Neural cell (in vitro differentiated cells): ENCODE results near the gene KIRREL3. TPM values are rescaled to one million over a fixed set of nuclear protein-coding genes. Genes with fewer than 3 reads are reported as not detected.

Experiments used
- H2AFZ ChIP-seq: fragments of 200-600, 300-800 bp; sonication (generic), shearing (Covaris generic); 2 replicates; pipeline ENCODE4 v1.6.0; 2014; ENCODE audit warnings: low read depth, mild to moderate bottlenecking, antibody characterized with exemption, low read length, moderate library complexity
- H3F3A ChIP-seq: fragments of 200-600 bp; shearing (Covaris generic); 2 replicates; pipeline ENCODE4 v1.6.1; 2016; ENCODE audit warnings: mild to moderate bottlenecking, moderate library complexity, mixed read lengths, antibody characterized with exemption, low read length; ENCODE audit not compliant: insufficient read depth, poor library complexity, severe bottlenecking
- H3K27ac ChIP-seq: fragments of 200-600, 300-800 bp; sonication (generic), shearing (Covaris generic); 2 replicates; pipeline ENCODE4 v1.5.1; 2014; ENCODE audit warnings: mild to moderate bottlenecking, low read length, moderate library complexity
- H3K27me3 ChIP-seq: fragments of 300-800, 200-600 bp; sonication (generic), shearing (Covaris generic); 2 replicates; pipeline ENCODE4 v1.6.0; 2014; ENCODE audit warnings: mild to moderate bottlenecking, low read depth, low read length, moderate library complexity; ENCODE audit not compliant: insufficient read depth
- H3K36me3 ChIP-seq: fragments of 300-800, 200-600 bp; sonication (generic), shearing (Covaris generic); 2 replicates; pipeline ENCODE4 v1.5.1; 2014; ENCODE audit warnings: mild to moderate bottlenecking, antibody characterized with exemption, low read length, moderate library complexity; ENCODE audit not compliant: insufficient read depth
- H3K4me2 ChIP-seq: fragments of 300-800, 200-600 bp; sonication (generic), shearing (Covaris generic); 2 replicates; pipeline ENCODE4 v1.6.0; 2014; ENCODE audit warnings: mild to moderate bottlenecking, low read length
- H3K4me3 ChIP-seq: fragments of 300-800, 200-600 bp; sonication (generic), shearing (Covaris generic); 2 replicates; pipeline ENCODE4 v1.5.1; 2014; ENCODE audit warnings: mild to moderate bottlenecking, low read length, moderate library complexity
- H3K79me2 ChIP-seq: fragments of 200-600 bp; shearing (Covaris generic); replicated peaks from 2 replicates; pipeline ENCODE4 v1.6.0; 2014; ENCODE audit warnings: mild to moderate bottlenecking, low read length, moderate library complexity; ENCODE audit not compliant: insufficient read depth
- H3K9ac ChIP-seq: fragments of 300-800, 200-600 bp; sonication (generic), shearing (Covaris generic); 2 replicates; pipeline ENCODE4 v1.6.1; 2016; ENCODE audit warnings: mild to moderate bottlenecking, low read length, mixed read lengths
- H3K9me2 ChIP-seq: fragments of 200-600 bp; shearing (Covaris generic); 2 replicates; pipeline ENCODE4 v1.6.1; 2016; ENCODE audit warnings: mild to moderate bottlenecking, low read length, mixed read lengths; ENCODE audit not compliant: insufficient read depth
- H3K9me3 ChIP-seq: fragments of 200-600, 300-800 bp; sonication (generic), shearing (Covaris generic); 2 replicates; pipeline ENCODE4 v1.6.1; 2016; ENCODE audit warnings: mild to moderate bottlenecking, mixed run types, low read length, moderate library complexity, mixed read lengths
- H4K20me1 ChIP-seq: fragments of 200-600 bp; shearing (Covaris generic); 2 replicates; pipeline ENCODE4 v1.6.1; 2016; ENCODE audit warnings: mild to moderate bottlenecking, mixed run types; ENCODE audit not compliant: insufficient read depth
- EP300 ChIP-seq: fragments of 450-650 bp; conservative IDR thresholded peaks from 2 replicates; pipeline ENCODE4 v1.6.1; 2014; ENCODE audit warnings: antibody characterized with exemption, mild to moderate bottlenecking, moderate library complexity; ENCODE audit not compliant: poor library complexity, severe bottlenecking
- EZH2 ChIP-seq: fragments of 200-600, 300-800 bp; shearing (Covaris generic), sonication (generic); IDR thresholded peaks from 2 replicates; pipeline ENCODE4 v1.6.1; 2014; ENCODE audit warnings: antibody characterized with exemption, low read length, borderline replicate concordance, mild to moderate bottlenecking; ENCODE audit not compliant: insufficient read depth, poor library complexity, severe bottlenecking
- MXI1 ChIP-seq: fragments of 450-650 bp; conservative IDR thresholded peaks from 2 replicates; pipeline ENCODE4 v1.6.1; 2014; ENCODE audit warnings: antibody characterized with exemption, mild to moderate bottlenecking; ENCODE audit not compliant: poor library complexity, severe bottlenecking
- POLR2AphosphoS5 ChIP-seq: IDR thresholded peaks from 2 replicates; pipeline ENCODE4 v1.6.1; 2012
- RAD21 ChIP-seq: fragments of 450-650 bp; conservative IDR thresholded peaks from 2 replicates; pipeline ENCODE4 v1.6.1; 2014; ENCODE audit warnings: antibody characterized with exemption, mild to moderate bottlenecking, moderate library complexity
- SMC3 ChIP-seq: fragments of 450-650 bp; conservative IDR thresholded peaks from 2 replicates; pipeline ENCODE4 v1.6.1; 2014; ENCODE audit warnings: antibody characterized with exemption, mild to moderate bottlenecking, moderate library complexity; ENCODE audit not compliant: poor library complexity
- TAF1 ChIP-seq: IDR thresholded peaks from 2 replicates; pipeline ENCODE4 v1.6.1; 2012; ENCODE audit warnings: low read depth
- polyA plus RNA-seq: library from polyadenylated mRNA; depleted of rRNA; stranded (reverse); fragments of >200 nt; gene quantifications from 2 replicates; pipeline ENCODE4 v1.2.3, GENCODE V29; 2014
- TF ChIP-seq, protein P1 (sequence below): fragments of 450-650 bp; IDR thresholded peaks from 2 replicates; pipeline ENCODE4 v1.5.1; 2014; ENCODE audit warnings: antibody characterized with exemption, mild to moderate bottlenecking, moderate library complexity; ENCODE audit not compliant: poor library complexity, severe bottlenecking
- TF ChIP-seq, protein P2 (sequence below): IDR thresholded peaks from 2 replicates; pipeline ENCODE4 v1.6.1; 2012; ENCODE audit warnings: borderline replicate concordance

The KIRREL3 gene
- polyA plus RNA-seq, 1 donor from 2014 or later, result 23.8 TPM

DNA sequence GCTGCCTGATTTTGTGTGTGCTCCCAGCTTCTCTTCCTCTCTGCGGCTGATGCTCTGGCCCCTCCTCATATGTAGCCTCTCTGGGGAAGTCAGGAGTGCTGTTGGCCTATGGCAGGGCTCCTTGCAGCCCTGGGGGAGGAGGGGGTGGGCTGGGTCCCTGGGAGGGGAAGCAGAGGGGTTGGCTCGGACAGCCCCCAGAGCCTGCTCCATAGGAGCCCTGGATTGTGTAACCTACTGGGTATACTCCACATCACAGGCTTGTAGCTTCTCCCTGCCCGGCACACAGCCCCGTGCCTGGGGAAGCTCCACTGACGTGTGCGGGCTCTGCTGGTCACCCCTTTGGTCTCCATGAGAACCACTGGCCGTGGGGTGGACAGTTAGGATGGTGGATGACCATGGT is 531.3 kb downstream of the KIRREL3 start:
- no peaks in the 10 kb centered on the region for H4K20me1 ChIP-seq
- no peaks in the 10 kb centered on the region for H3K9me2 ChIP-seq
- no peaks in the 10 kb centered on the region for H3K9me3 ChIP-seq
- no peak overlapping the region for H2AFZ ChIP-seq
- TF ChIP-seq MXI1 (no peak), SMC3 (no peak), TAF1 (no peak), EZH2 (no peak), EP300 (no peak), POLR2AphosphoS5 (no peak), RAD21 (no peak)
- TF ChIP-seq, protein P1, sequence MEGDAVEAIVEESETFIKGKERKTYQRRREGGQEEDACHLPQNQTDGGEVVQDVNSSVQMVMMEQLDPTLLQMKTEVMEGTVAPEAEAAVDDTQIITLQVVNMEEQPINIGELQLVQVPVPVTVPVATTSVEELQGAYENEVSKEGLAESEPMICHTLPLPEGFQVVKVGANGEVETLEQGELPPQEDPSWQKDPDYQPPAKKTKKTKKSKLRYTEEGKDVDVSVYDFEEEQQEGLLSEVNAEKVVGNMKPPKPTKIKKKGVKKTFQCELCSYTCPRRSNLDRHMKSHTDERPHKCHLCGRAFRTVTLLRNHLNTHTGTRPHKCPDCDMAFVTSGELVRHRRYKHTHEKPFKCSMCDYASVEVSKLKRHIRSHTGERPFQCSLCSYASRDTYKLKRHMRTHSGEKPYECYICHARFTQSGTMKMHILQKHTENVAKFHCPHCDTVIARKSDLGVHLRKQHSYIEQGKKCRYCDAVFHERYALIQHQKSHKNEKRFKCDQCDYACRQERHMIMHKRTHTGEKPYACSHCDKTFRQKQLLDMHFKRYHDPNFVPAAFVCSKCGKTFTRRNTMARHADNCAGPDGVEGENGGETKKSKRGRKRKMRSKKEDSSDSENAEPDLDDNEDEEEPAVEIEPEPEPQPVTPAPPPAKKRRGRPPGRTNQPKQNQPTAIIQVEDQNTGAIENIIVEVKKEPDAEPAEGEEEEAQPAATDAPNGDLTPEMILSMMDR, result no peak
- TF ChIP-seq, protein P2, sequence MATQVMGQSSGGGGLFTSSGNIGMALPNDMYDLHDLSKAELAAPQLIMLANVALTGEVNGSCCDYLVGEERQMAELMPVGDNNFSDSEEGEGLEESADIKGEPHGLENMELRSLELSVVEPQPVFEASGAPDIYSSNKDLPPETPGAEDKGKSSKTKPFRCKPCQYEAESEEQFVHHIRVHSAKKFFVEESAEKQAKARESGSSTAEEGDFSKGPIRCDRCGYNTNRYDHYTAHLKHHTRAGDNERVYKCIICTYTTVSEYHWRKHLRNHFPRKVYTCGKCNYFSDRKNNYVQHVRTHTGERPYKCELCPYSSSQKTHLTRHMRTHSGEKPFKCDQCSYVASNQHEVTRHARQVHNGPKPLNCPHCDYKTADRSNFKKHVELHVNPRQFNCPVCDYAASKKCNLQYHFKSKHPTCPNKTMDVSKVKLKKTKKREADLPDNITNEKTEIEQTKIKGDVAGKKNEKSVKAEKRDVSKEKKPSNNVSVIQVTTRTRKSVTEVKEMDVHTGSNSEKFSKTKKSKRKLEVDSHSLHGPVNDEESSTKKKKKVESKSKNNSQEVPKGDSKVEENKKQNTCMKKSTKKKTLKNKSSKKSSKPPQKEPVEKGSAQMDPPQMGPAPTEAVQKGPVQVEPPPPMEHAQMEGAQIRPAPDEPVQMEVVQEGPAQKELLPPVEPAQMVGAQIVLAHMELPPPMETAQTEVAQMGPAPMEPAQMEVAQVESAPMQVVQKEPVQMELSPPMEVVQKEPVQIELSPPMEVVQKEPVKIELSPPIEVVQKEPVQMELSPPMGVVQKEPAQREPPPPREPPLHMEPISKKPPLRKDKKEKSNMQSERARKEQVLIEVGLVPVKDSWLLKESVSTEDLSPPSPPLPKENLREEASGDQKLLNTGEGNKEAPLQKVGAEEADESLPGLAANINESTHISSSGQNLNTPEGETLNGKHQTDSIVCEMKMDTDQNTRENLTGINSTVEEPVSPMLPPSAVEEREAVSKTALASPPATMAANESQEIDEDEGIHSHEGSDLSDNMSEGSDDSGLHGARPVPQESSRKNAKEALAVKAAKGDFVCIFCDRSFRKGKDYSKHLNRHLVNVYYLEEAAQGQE, result no peak
- no peak overlapping the region for H3K27ac ChIP-seq
- no peak overlapping the region for H3K9ac ChIP-seq
- H3K27me3 ChIP-seq, result no peaks in the 10 kb centered on the region
- no peaks in the 10 kb centered on the region for H3K36me3 ChIP-seq
- H3F3A ChIP-seq, result no peaks in the 10 kb centered on the region
- no peak overlapping the region for H3K4me3 ChIP-seq
- H3K79me2 ChIP-seq, result no peaks in the 10 kb centered on the region
- no peak overlapping the region for H3K4me2 ChIP-seq

DNA sequence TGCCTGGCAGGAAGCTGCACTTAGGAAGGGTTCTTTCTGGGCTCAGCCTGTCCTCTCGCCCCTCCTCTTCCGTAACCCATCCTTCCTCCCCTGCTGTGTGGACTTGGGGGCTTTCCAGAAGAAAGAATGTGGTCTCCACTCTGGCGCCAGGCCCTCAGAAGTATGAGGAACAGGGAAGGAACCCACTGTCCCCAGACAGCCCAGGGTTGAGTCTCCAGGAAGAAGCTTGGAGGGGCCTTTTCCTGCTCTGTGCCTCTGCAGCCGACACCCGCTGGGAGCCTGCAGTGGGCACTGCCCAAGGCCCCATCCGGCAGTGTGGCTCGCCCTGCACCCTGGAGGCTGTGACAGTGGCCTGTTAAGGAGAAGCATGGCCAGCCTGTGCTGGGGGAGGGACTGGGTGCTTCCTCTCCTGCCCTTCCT is 532.5 kb downstream of the KIRREL3 start:
- TF ChIP-seq MXI1, result no peak
- no peak for TF ChIP-seq SMC3
- no peaks in the 10 kb centered on the region for H3K36me3 ChIP-seq
- no peak overlapping the region for H3K27ac ChIP-seq
- H4K20me1 ChIP-seq, result no peaks in the 10 kb centered on the region
- no peaks in the 10 kb centered on the region for H3F3A ChIP-seq
- H3K4me2 ChIP-seq, result no peak overlapping the region
- H3K27me3 ChIP-seq, result no peaks in the 10 kb centered on the region
- H3K4me3 ChIP-seq, result no peak overlapping the region
- no peak overlapping the region for H3K9ac ChIP-seq
- no peak overlapping the region for H2AFZ ChIP-seq
- H3K9me3 ChIP-seq, result no peaks in the 10 kb centered on the region
- H3K9me2 ChIP-seq, result no peaks in the 10 kb centered on the region
- H3K79me2 ChIP-seq, result no peaks in the 10 kb centered on the region

DNA sequence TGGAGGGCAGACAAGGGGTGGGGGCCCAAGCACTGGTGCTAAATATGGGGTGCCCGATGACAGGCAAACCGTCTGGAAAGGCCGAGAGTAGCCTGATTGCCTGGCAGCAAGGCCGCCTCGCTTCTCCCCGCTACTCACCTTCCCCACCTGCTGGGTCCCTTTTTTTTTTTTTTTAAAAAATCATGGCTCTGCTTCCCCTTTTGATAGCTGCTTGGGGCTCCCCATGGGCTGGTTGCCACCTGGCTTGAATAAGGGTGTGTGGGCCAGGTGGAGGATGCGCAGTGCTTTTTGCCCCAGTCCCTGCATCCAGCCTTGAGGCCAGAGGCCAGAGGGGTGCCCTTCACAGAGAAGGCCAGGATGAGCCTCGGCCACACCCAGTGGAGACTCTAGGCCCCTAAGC is 533.1 kb downstream of the KIRREL3 start:
- no peaks in the 10 kb centered on the region for H3K36me3 ChIP-seq
- TF ChIP-seq RAD21 (no peak), EP300 (no peak), EZH2 (no peak), SMC3 (no peak), TAF1 (no peak), MXI1 (no peak), POLR2AphosphoS5 (no peak)
- TF ChIP-seq, protein P2, result no peak
- TF ChIP-seq, protein P1, result no peak
- H2AFZ ChIP-seq, result no peak overlapping the region
- H3K79me2 ChIP-seq, result no peaks in the 10 kb centered on the region
- H3K9ac ChIP-seq, result no peak overlapping the region
- H4K20me1 ChIP-seq, result no peaks in the 10 kb centered on the region
- no peaks in the 10 kb centered on the region for H3K9me2 ChIP-seq
- no peak overlapping the region for H3K4me3 ChIP-seq
- H3K27ac ChIP-seq, result no peak overlapping the region
- H3K4me2 ChIP-seq, result no peak overlapping the region
- H3F3A ChIP-seq, result no peaks in the 10 kb centered on the region
- no peaks in the 10 kb centered on the region for H3K27me3 ChIP-seq
- H3K9me3 ChIP-seq, result no peaks in the 10 kb centered on the region
